GM19455 (cell line): ENCODE results near the gene CARMIL1.

ENCODE experiments used
- ATAC-seq: cut with Tn5 transposase; IDR thresholded peaks from one replicate; pipeline ENCODE4 v1.9.1; 2021; ENCODE audit not compliant: unreplicated experiment

Gene CARMIL1

GRCh38 chr6:25307805-25308494 lies 28.8 kb downstream of the CARMIL1 start:
- no peak for ATAC-seq

- no peak for ATAC-seq
Measured at GRCh38 chr6:25309886-25310285, 30.7 kb downstream of the CARMIL1 start.

GRCh38 chr6:25311331-25311840 lies 32.2 kb downstream of the CARMIL1 start:
- ATAC-seq, result no peak

- ATAC-seq, result no peak
Measured at GRCh38 chr6:25312034-25312620, 33.0 kb downstream of the CARMIL1 start.

- no peak for ATAC-seq
Measured at GRCh38 chr6:25312703-25313102, 33.5 kb downstream of the CARMIL1 start.

- ATAC-seq, result no peak
Measured at GRCh38 chr6:25314509-25315175, 35.5 kb downstream of the CARMIL1 start.

- no peak for ATAC-seq
Measured at GRCh38 chr6:25315194-25316177, 36.3 kb downstream of the CARMIL1 start.

GRCh38 chr6:25316626-25317025 lies 37.5 kb downstream of the CARMIL1 start:
- ATAC-seq, result no peak

GRCh38 chr6:25318589-25318988 lies 39.4 kb downstream of the CARMIL1 start:
- no peak for ATAC-seq

- no peak for ATAC-seq
Measured at GRCh38 chr6:25320459-25320858, 41.3 kb downstream of the CARMIL1 start.

GRCh38 chr6:25322692-25323091 lies 43.5 kb downstream of the CARMIL1 start:
- no peak for ATAC-seq

GRCh38 chr6:25324066-25324762 lies 45.0 kb downstream of the CARMIL1 start:
- no peak for ATAC-seq

GRCh38 chr6:25326126-25326525 lies 47.0 kb downstream of the CARMIL1 start:
- no peak for ATAC-seq

GRCh38 chr6:25326960-25327359 lies 47.8 kb downstream of the CARMIL1 start:
- ATAC-seq, result no peak

GRCh38 chr6:25327432-25327831 lies 48.3 kb downstream of the CARMIL1 start:
- no peak for ATAC-seq

- no peak for ATAC-seq
Measured at GRCh38 chr6:25329161-25329817, 50.1 kb downstream of the CARMIL1 start.

- ATAC-seq, result no peak
Measured at GRCh38 chr6:25329982-25330381, 50.8 kb downstream of the CARMIL1 start.

- no peak for ATAC-seq
Measured at GRCh38 chr6:25330796-25331685, 51.9 kb downstream of the CARMIL1 start.

- ATAC-seq, result no peak
Measured at GRCh38 chr6:25332165-25332564, 53.0 kb downstream of the CARMIL1 start.
